OCI-LY1 (cell line): ENCODE results near the gene KIF19.

ENCODE experiments used
- H2AFZ ChIP-seq: fragments of 200-600 bp; sonication (generic), shearing (Covaris generic); 2 replicates; pipeline ENCODE4 v1.6.0; 2014; ENCODE audit warnings: antibody characterized with exemption, mild to moderate bottlenecking, low read length
- H3F3A ChIP-seq: fragments of 200-600 bp; sonication (generic), shearing (Covaris generic); 2 replicates; pipeline ENCODE4 v1.6.0; 2014; ENCODE audit warnings: mild to moderate bottlenecking, antibody characterized with exemption, low read length, moderate library complexity; ENCODE audit not compliant: insufficient read depth
- H3K27ac ChIP-seq: fragments of 200-600 bp; sonication (generic); 2 replicates; pipeline ENCODE4 v1.5.1; 2014; ENCODE audit warnings: low read length, mixed run types, mild to moderate bottlenecking, low read depth; ENCODE audit not compliant: poor library complexity, severe bottlenecking
- H3K27me3 ChIP-seq: fragments of 200-600 bp; sonication (generic); 2 replicates; pipeline ENCODE4 v1.6.0; 2014; ENCODE audit warnings: antibody characterized with exemption, mild to moderate bottlenecking, low read length, moderate library complexity; ENCODE audit not compliant: insufficient read depth
- H3K36me3 ChIP-seq: fragments of 200-600 bp; sonication (generic); 2 replicates; pipeline ENCODE4 v1.6.1; 2014; ENCODE audit warnings: mild to moderate bottlenecking, antibody characterized with exemption, low read length, moderate library complexity, mixed read lengths; ENCODE audit not compliant: insufficient read depth
- H3K4me1 ChIP-seq: fragments of 200-600 bp; sonication (generic); 2 replicates; pipeline ENCODE4 v1.5.1; 2014; ENCODE audit warnings: mild to moderate bottlenecking, low read length, moderate library complexity; ENCODE audit not compliant: insufficient read depth, severe bottlenecking
- H3K4me2 ChIP-seq: fragments of 200-600 bp; sonication (generic), shearing (Covaris generic); 2 replicates; pipeline ENCODE4 v1.6.1; 2014; ENCODE audit warnings: low read length
- H3K4me3 ChIP-seq: fragments of 200-600 bp; sonication (generic); 2 replicates; pipeline ENCODE4 v1.5.1; 2014; ENCODE audit warnings: low read length, low read depth, mild to moderate bottlenecking, mixed read lengths; ENCODE audit not compliant: poor library complexity, severe bottlenecking
- H3K79me2 ChIP-seq: fragments of 200-600 bp; shearing (Covaris generic); 2 replicates; pipeline ENCODE4 v1.6.1; 2016; ENCODE audit warnings: mixed run types, low read length, mixed read lengths; ENCODE audit not compliant: insufficient read depth
- H3K9ac ChIP-seq: fragments of 200-600 bp; sonication (generic), shearing (Covaris generic); 2 replicates; pipeline ENCODE4 v1.6.1; 2014; ENCODE audit warnings: mild to moderate bottlenecking, low read length, mixed read lengths
- H3K9me2 ChIP-seq: fragments of 200-600 bp; sonication (generic), shearing (Covaris generic); 2 replicates; pipeline ENCODE4 v1.6.1; 2014; ENCODE audit warnings: low read depth, mild to moderate bottlenecking, low read length, mixed read lengths
- H3K9me3 ChIP-seq: fragments of 200-600 bp; shearing (Covaris generic); 2 replicates; pipeline ENCODE4 v1.6.1; 2014; ENCODE audit warnings: low read length, mixed read lengths
- H4K20me1 ChIP-seq: fragments of 200-600 bp; sonication (generic), shearing (Covaris generic); 2 replicates; pipeline ENCODE4 v1.6.0; 2016; ENCODE audit warnings: mild to moderate bottlenecking, low read length; ENCODE audit not compliant: insufficient read depth
- CTCF ChIP-seq: fragments of 200-600 bp; sonication (generic), shearing (Covaris generic); IDR thresholded peaks from 2 replicates; pipeline ENCODE4 v1.5.1; 2017; ENCODE audit warnings: mild to moderate bottlenecking, antibody characterized with exemption, low read length, moderate library complexity, mixed read lengths
- EZH2 ChIP-seq: fragments of 200-600 bp; sonication (generic), shearing (Covaris generic); IDR thresholded peaks from 2 replicates; pipeline ENCODE4 v1.8.0; 2017; ENCODE audit warnings: borderline replicate concordance, mixed run types, mild to moderate bottlenecking, antibody characterized with exemption, low read length, moderate library complexity, mixed read lengths

The KIF19 gene

GRCh38 chr17:74402048-74402447 lies 76.0 kb downstream of the KIF19 start:
- H2AFZ ChIP-seq, result no peak overlapping the region
- no peaks in the 10 kb centered on the region for H3K4me1 ChIP-seq
- no peak overlapping the region for H3K4me2 ChIP-seq
- no peaks in the 10 kb centered on the region for H3K27me3 ChIP-seq
- no peak overlapping the region for H3K9ac ChIP-seq
- no peaks in the 10 kb centered on the region for H4K20me1 ChIP-seq
- no peaks in the 10 kb centered on the region for H3K79me2 ChIP-seq
- H3K27ac ChIP-seq, result no peak overlapping the region
- no peaks in the 10 kb centered on the region for H3K36me3 ChIP-seq
- no peaks in the 10 kb centered on the region for H3K9me3 ChIP-seq
- no peaks in the 10 kb centered on the region for H3F3A ChIP-seq
- no peaks in the 10 kb centered on the region for H3K9me2 ChIP-seq
- H3K4me3 ChIP-seq, result no peak overlapping the region
- TF ChIP-seq EZH2 (no peak), CTCF (no peak)

GRCh38 chr17:74403512-74404137 lies 77.6 kb downstream of the KIF19 start:
- Histone ChIP-seq H3K27ac (no peak overlapping the region), H3K4me2 (no peak overlapping the region), H3K9me3 (no peaks in the 10 kb centered on the region), H3F3A (no peaks in the 10 kb centered on the region), H3K36me3 (no peaks in the 10 kb centered on the region), H3K9me2 (no peaks in the 10 kb centered on the region), H2AFZ (no peak overlapping the region), H3K27me3 (no peaks in the 10 kb centered on the region), H3K79me2 (no peaks in the 10 kb centered on the region), H4K20me1 (no peaks in the 10 kb centered on the region), H3K4me3 (no peak overlapping the region), H3K4me1 (no peaks in the 10 kb centered on the region), H3K9ac (no peak overlapping the region)
- TF ChIP-seq CTCF, result no peak
- no peak for TF ChIP-seq EZH2

DNA sequence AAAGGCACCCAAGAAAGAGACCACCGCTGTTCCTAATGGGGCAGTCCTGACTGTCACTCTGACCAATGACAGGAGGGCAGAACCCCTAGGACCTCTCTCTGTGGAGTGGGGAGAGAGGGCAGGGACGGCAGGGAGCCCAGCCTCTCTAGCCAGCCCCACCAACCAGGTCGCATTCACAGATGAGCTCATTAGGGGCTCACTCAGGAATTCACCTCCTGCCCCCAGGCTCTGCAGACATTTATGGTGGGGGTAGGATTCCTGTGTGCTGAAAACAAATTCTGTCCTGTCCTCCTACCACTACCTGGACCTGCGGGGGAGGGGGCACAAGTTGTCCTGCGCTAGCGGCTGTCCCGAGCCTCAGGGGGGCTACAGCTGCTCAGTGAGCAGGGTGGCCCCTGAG lies 78.2 kb downstream of the KIF19 start:
- H3K36me3 ChIP-seq, result no peaks in the 10 kb centered on the region
- no peak overlapping the region for H2AFZ ChIP-seq
- no peak overlapping the region for H3K27ac ChIP-seq
- H3K4me3 ChIP-seq, result no peak overlapping the region
- H3K4me2 ChIP-seq, result no peak overlapping the region
- H4K20me1 ChIP-seq, result no peaks in the 10 kb centered on the region
- H3K9me2 ChIP-seq, result no peaks in the 10 kb centered on the region
- no peaks in the 10 kb centered on the region for H3K79me2 ChIP-seq
- TF ChIP-seq EZH2, result no peak
- TF ChIP-seq CTCF, result no peak
- no peak overlapping the region for H3K9ac ChIP-seq
- H3F3A ChIP-seq, result no peaks in the 10 kb centered on the region
- no peaks in the 10 kb centered on the region for H3K27me3 ChIP-seq
- H3K4me1 ChIP-seq, result no peaks in the 10 kb centered on the region
- H3K9me3 ChIP-seq, result no peaks in the 10 kb centered on the region
